ENCODE data around the gene SUPT3H.
A peak's percentile ranks its signal among the peaks of the same experiment; 100 is the strongest.

The SUPT3H gene

DNA sequence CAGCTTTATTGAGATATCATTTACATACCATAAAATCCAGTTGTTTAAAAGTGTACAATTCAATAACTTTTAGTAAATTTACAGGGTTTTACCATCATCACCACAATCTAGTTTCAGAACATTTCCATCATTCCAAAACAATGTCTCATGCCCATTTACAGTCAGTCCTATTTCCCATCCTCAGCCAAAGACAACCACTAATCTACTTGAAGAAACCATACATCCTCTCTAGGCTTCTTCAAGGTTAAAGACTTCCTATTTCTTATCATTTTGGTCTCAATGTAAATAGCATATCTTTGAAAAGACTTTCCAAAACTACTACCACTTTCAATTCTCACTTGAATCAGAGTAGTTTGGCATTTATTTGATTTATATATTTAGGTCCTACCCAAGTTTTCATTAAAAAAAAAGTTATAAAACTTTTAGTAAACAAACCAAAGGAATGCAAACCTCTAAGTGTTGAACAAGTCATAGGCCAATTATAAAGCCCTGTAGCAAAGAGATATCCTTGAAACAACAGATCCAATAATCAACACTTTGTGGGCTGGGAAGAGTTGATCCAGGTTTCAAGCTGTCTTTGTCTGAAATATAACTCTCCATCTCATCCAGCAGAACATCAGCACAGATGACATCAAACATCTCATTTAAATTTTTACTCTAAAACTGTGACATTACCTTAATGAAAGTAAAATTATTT lies 260.9 kb downstream of the SUPT3H start:
- no peaks in the 10 kb centered on the region for H3K9me3 ChIP-seq (ENCODE audit: insufficient read depth, low read depth, low read length)
- peak in 1 of 2 donors; percentile 60 for DNase-seq
- no peak overlapping the region for H4K12ac ChIP-seq (ENCODE audit: low read depth, low read length)
- H3K4me3 ChIP-seq (ENCODE audit: low read depth, low read length): no peak overlapping the region
- no peak overlapping the region for H2AFZ ChIP-seq (ENCODE audit: insufficient read depth, low read length, poor library complexity)
- H3K79me2 ChIP-seq (ENCODE audit: control insufficient read depth, insufficient read depth, low read length, poor library complexity): no peaks in the 10 kb centered on the region
- no peaks in the 10 kb centered on the region for H3K79me1 ChIP-seq (ENCODE audit: low read length)
- no peak overlapping the region for H3K14ac ChIP-seq (ENCODE audit: low read length)
- no peaks in the 10 kb centered on the region for H3K4me1 ChIP-seq (ENCODE audit: control insufficient read depth in 1 of 2, insufficient read depth in 2 of 2, low read length in 2 of 2)
- no peak overlapping the region for H2BK5ac ChIP-seq (ENCODE audit: low read depth, low read length, poor library complexity)
- H2BK12ac ChIP-seq (ENCODE audit: low read length): no peak overlapping the region
- no peak overlapping the region for H2BK120ac ChIP-seq (ENCODE audit: insufficient read depth, low read length, poor library complexity)
- H3K27me3 ChIP-seq (ENCODE audit: insufficient read depth, low read length): no peaks in the 10 kb centered on the region
- no peak overlapping the region for H3K9ac ChIP-seq (ENCODE audit: low read length)
- no peak overlapping the region for H3K23ac ChIP-seq (ENCODE audit: low read length)
- no peak overlapping the region for H4K91ac ChIP-seq (ENCODE audit: low read depth, low read length)
- H3K4me2 ChIP-seq (ENCODE audit: low read length): no peak overlapping the region
- H3K27ac ChIP-seq (ENCODE audit: low read depth, low read length): no peak overlapping the region
- H3K4ac ChIP-seq (ENCODE audit: low read depth, low read length): no peak overlapping the region
- H4K8ac ChIP-seq (ENCODE audit: low read depth, low read length): no peak overlapping the region
- no peak overlapping the region for H3K18ac ChIP-seq (ENCODE audit: low read length)
- H3K36me3 ChIP-seq (ENCODE audit: control insufficient read depth in 1 of 2, insufficient read depth in 2 of 2, low read length in 2 of 2): no peaks in the 10 kb centered on the region
- H2AK5ac ChIP-seq (ENCODE audit: low read length): no peak overlapping the region

DNA sequence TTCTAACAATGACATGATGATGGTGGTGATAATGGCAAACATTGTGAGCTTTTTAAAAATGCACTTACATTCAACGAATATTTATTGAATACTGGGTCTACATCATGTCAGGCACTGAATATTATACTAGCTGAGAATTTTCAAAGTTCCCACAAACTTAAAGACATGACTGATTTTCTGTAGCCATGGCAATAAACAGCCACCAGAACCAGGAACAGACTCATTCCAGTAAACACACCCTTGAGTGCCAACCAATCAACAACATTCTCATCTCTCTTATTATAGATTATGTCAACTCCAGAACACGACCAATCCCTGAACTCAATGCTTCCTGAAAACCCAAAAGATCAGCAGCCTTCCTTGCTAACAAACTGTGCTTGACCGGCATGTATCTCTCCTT lies 262.0 kb downstream of the SUPT3H start:
- Histone ChIP-seq H3K27me3 (ENCODE audit: insufficient read depth, low read length) (no peaks in the 10 kb centered on the region), H3K4me2 (ENCODE audit: low read length) (no peak overlapping the region), H3K36me3 (ENCODE audit: control insufficient read depth in 1 of 2, insufficient read depth in 2 of 2, low read length in 2 of 2) (no peaks in the 10 kb centered on the region), H3K18ac (ENCODE audit: low read length) (no peak overlapping the region), H3K9me3 (ENCODE audit: insufficient read depth, low read depth, low read length) (no peaks in the 10 kb centered on the region), H2BK120ac (ENCODE audit: insufficient read depth, low read length, poor library complexity) (no peak overlapping the region), H3K4me1 (ENCODE audit: control insufficient read depth in 1 of 2, insufficient read depth in 2 of 2, low read length in 2 of 2) (no peaks in the 10 kb centered on the region), H3K79me2 (ENCODE audit: control insufficient read depth, insufficient read depth, low read length, poor library complexity) (no peaks in the 10 kb centered on the region), H2BK12ac (ENCODE audit: low read length) (no peak overlapping the region), H2BK5ac (ENCODE audit: low read depth, low read length, poor library complexity) (no peak overlapping the region), H3K27ac (ENCODE audit: low read depth, low read length) (no peak overlapping the region), H4K91ac (ENCODE audit: low read depth, low read length) (no peak overlapping the region), H3K4ac (ENCODE audit: low read depth, low read length) (no peak overlapping the region), H4K12ac (ENCODE audit: low read depth, low read length) (no peak overlapping the region), H4K8ac (ENCODE audit: low read depth, low read length) (no peak overlapping the region), H3K23ac (ENCODE audit: low read length) (no peak overlapping the region), H3K9ac (ENCODE audit: low read length) (no peak overlapping the region), H3K14ac (ENCODE audit: low read length) (no peak overlapping the region), H2AFZ (ENCODE audit: insufficient read depth, low read length, poor library complexity) (no peak overlapping the region), H3K4me3 (ENCODE audit: low read depth, low read length) (no peak overlapping the region), H3K79me1 (ENCODE audit: low read length) (no peaks in the 10 kb centered on the region), H2AK5ac (ENCODE audit: low read length) (no peak overlapping the region)
- DNase-seq: peak; percentile 42 to 81
- WGBS (ENCODE audit: extremely low coverage, insufficient coverage, insufficient read length): no CpG with 5 or more reads among the region's 3 CpGs

DNA sequence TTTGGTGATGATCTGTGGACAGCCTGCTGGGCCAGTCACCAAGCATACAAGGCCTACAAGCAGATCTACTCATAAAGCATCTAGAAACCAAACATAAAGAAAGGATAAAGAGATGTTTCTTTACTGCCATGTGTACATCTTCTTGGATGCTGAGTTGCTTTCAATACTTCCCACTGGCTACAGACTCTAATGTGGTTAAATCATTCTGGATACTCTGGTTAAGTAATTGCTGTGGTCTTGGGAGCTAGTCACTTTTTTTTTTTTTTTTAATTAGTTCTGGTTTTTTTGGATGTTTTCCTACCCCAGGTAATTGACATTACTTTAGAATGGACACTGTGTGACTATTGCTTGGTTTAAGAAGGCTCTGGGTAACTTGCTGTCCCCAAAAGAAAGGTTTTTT lies 265.0 kb downstream of the SUPT3H start:
- Histone ChIP-seq H3K4me2 (ENCODE audit: low read length) (no peak overlapping the region), H2BK120ac (ENCODE audit: insufficient read depth, low read length, poor library complexity) (no peak overlapping the region), H2BK5ac (ENCODE audit: low read depth, low read length, poor library complexity) (no peak overlapping the region), H3K79me2 (ENCODE audit: control insufficient read depth, insufficient read depth, low read length, poor library complexity) (no peaks in the 10 kb centered on the region), H3K18ac (ENCODE audit: low read length) (no peak overlapping the region), H4K91ac (ENCODE audit: low read depth, low read length) (no peak overlapping the region), H2AK5ac (ENCODE audit: low read length) (no peak overlapping the region), H2AFZ (ENCODE audit: insufficient read depth, low read length, poor library complexity) (no peak overlapping the region), H3K14ac (ENCODE audit: low read length) (no peak overlapping the region), H3K27ac (ENCODE audit: low read depth, low read length) (no peak overlapping the region), H3K27me3 (ENCODE audit: insufficient read depth, low read length) (no peaks in the 10 kb centered on the region), H3K23ac (ENCODE audit: low read length) (no peak overlapping the region), H3K36me3 (ENCODE audit: control insufficient read depth in 1 of 2, insufficient read depth in 2 of 2, low read length in 2 of 2) (no peaks in the 10 kb centered on the region), H3K9ac (ENCODE audit: low read length) (no peak overlapping the region), H3K79me1 (ENCODE audit: low read length) (no peaks in the 10 kb centered on the region), H3K4me1 (ENCODE audit: control insufficient read depth in 1 of 2, insufficient read depth in 2 of 2, low read length in 2 of 2) (no peaks in the 10 kb centered on the region), H3K9me3 (ENCODE audit: insufficient read depth, low read depth, low read length) (no peaks in the 10 kb centered on the region), H4K12ac (ENCODE audit: low read depth, low read length) (no peak overlapping the region), H2BK12ac (ENCODE audit: low read length) (no peak overlapping the region), H3K4ac (ENCODE audit: low read depth, low read length) (no peak overlapping the region), H3K4me3 (ENCODE audit: low read depth, low read length) (no peak overlapping the region), H4K8ac (ENCODE audit: low read depth, low read length) (no peak overlapping the region)
- DNase-seq: no peak

GRCh38 chr6:45109551-45109950 lies 268.2 kb downstream of the SUPT3H start:
- H3K4ac ChIP-seq (ENCODE audit: low read depth, low read length): no peak overlapping the region

More at GRCh38 chr6:45109551-45109950, 268.2 kb downstream of the SUPT3H start:
- no peaks in the 10 kb centered on the region for H3K4me1 ChIP-seq (ENCODE audit: control insufficient read depth in 1 of 2, insufficient read depth in 2 of 2, low read length in 2 of 2)
- no peaks in the 10 kb centered on the region for H3K27me3 ChIP-seq (ENCODE audit: insufficient read depth, low read length)
- no peak overlapping the region for H2AK5ac ChIP-seq (ENCODE audit: low read length)
- no peaks in the 10 kb centered on the region for H3K36me3 ChIP-seq (ENCODE audit: control insufficient read depth in 1 of 2, insufficient read depth in 2 of 2, low read length in 2 of 2)
- WGBS (ENCODE audit: extremely low coverage, insufficient coverage, insufficient read length): no CpG with 5 or more reads among the region's 1 CpG
- H3K27ac ChIP-seq (ENCODE audit: low read depth, low read length): no peak overlapping the region
- no peak for DNase-seq
- no peak overlapping the region for H3K9ac ChIP-seq (ENCODE audit: low read length)
- no peak overlapping the region for H3K4me2 ChIP-seq (ENCODE audit: low read length)
- H3K4me3 ChIP-seq (ENCODE audit: low read depth, low read length): no peak overlapping the region
- no peak overlapping the region for H2BK5ac ChIP-seq (ENCODE audit: low read depth, low read length, poor library complexity)
- no peak overlapping the region for H4K12ac ChIP-seq (ENCODE audit: low read depth, low read length)
- no peak overlapping the region for H2AFZ ChIP-seq (ENCODE audit: insufficient read depth, low read length, poor library complexity)
- H3K9me3 ChIP-seq (ENCODE audit: insufficient read depth, low read depth, low read length): no peaks in the 10 kb centered on the region
- H4K8ac ChIP-seq (ENCODE audit: low read depth, low read length): no peak overlapping the region
- no peak overlapping the region for H3K14ac ChIP-seq (ENCODE audit: low read length)
- no peak overlapping the region for H3K23ac ChIP-seq (ENCODE audit: low read length)
- no peak overlapping the region for H2BK120ac ChIP-seq (ENCODE audit: insufficient read depth, low read length, poor library complexity)
- no peaks in the 10 kb centered on the region for H3K79me1 ChIP-seq (ENCODE audit: low read length)
- H2BK12ac ChIP-seq (ENCODE audit: low read length): no peak overlapping the region
- no peak overlapping the region for H3K18ac ChIP-seq (ENCODE audit: low read length)
- H4K91ac ChIP-seq (ENCODE audit: low read depth, low read length): no peak overlapping the region
- no peaks in the 10 kb centered on the region for H3K79me2 ChIP-seq (ENCODE audit: control insufficient read depth, insufficient read depth, low read length, poor library complexity)

Measured in trophoblast cell (in vitro differentiated cells and primary cell).